Measurements from ENCODE around the gene SPOCD1.
A peak's percentile ranks its signal among the peaks of the same experiment; 100 is the strongest.

The SPOCD1 gene

GRCh38 chr1:31768939-31769704 is 46.7 kb downstream of the SPOCD1 start:
- no peak for DNase-seq

- no peak for DNase-seq
These were observed 47.4 kb downstream of the SPOCD1 start for GRCh38 chr1:31768407-31768907.

- no peak for DNase-seq
These were observed 48.6 kb downstream of the SPOCD1 start for GRCh38 chr1:31767225-31767624.

- no peak for DNase-seq
These were observed 50.3 kb downstream of the SPOCD1 start for GRCh38 chr1:31765516-31765915.

GRCh38 chr1:31765041-31765467 is 50.8 kb downstream of the SPOCD1 start:
- no peak for DNase-seq

- DNase-seq: no peak
These were observed 51.3 kb downstream of the SPOCD1 start, which contains the start of gene ADGRB2 for GRCh38 chr1:31764312-31765040. Gene ADGRB2 (minus strand): TSS chr1:31764340. CDS start chr1:31757221, 7,119 bp downstream.

- no peak for DNase-seq
These were observed 52.0 kb downstream of the SPOCD1 start for GRCh38 chr1:31763671-31764311.

GRCh38 chr1:31762726-31763670 is 52.8 kb downstream of the SPOCD1 start:
- no peak for DNase-seq

GRCh38 chr1:31762323-31762722 is 53.5 kb downstream of the SPOCD1 start:
- no peak for DNase-seq

GRCh38 chr1:31761883-31762282 is 53.9 kb downstream of the SPOCD1 start:
- no peak for DNase-seq

- peak; percentile 19 for DNase-seq
These were observed 55.1 kb downstream of the SPOCD1 start for GRCh38 chr1:31760471-31761470.

GRCh38 chr1:31759298-31760023 is 56.4 kb downstream of the SPOCD1 start:
- DNase-seq: no peak

GRCh38 chr1:31758823-31759222 is 57.0 kb downstream of the SPOCD1 start:
- no peak for DNase-seq

GRCh38 chr1:31757989-31758388 is 57.8 kb downstream of the SPOCD1 start:
- no peak for DNase-seq

GRCh38 chr1:31757204-31757679 is 58.6 kb downstream of the SPOCD1 start:
- DNase-seq: no peak

GRCh38 chr1:31756578-31756977 is 59.2 kb downstream of the SPOCD1 start:
- DNase-seq: no peak

GRCh38 chr1:31755850-31756492 is 59.9 kb downstream of the SPOCD1 start:
- DNase-seq: no peak

- no peak for DNase-seq
These were observed 60.6 kb downstream of the SPOCD1 start for GRCh38 chr1:31755197-31755611.

GRCh38 chr1:31754397-31754796 is 61.4 kb downstream of the SPOCD1 start:
- no peak for DNase-seq

Data from NCI-H2081 treated with DMSO at 0.1 percent for 48 hours (cell line).